SU-DHL-6 (cell line): ENCODE results near the gene MRGPRX2.

Experiments used
- H2AFZ ChIP-seq: fragments of 200-600 bp; sonication (generic); 2 replicates; pipeline ENCODE4 v1.6.1; 2014; ENCODE audit warnings: low read depth, mild to moderate bottlenecking, moderate library complexity, mixed read lengths, antibody characterized with exemption, low read length; ENCODE audit not compliant: severe bottlenecking
- H3F3A ChIP-seq: fragments of 200-600 bp; shearing (Covaris generic); 2 replicates; pipeline ENCODE4 v1.6.0; 2016; ENCODE audit warnings: antibody characterized with exemption, mild to moderate bottlenecking; ENCODE audit not compliant: insufficient read depth
- H3K27ac ChIP-seq: fragments of 200-600 bp; sonication (generic); 2 replicates; pipeline ENCODE4 v1.5.1; 2016; ENCODE audit warnings: low read depth, mild to moderate bottlenecking, low read length, moderate library complexity, mixed read lengths
- H3K27me3 ChIP-seq: fragments of 200-600 bp; sonication (generic), shearing (Covaris generic); 2 replicates; pipeline ENCODE4 v1.6.0; 2014; ENCODE audit warnings: mild to moderate bottlenecking, low read length
- H3K36me3 ChIP-seq: fragments of 200-600 bp; sonication (generic); 2 replicates; pipeline ENCODE4 v1.6.1; 2014; ENCODE audit warnings: mild to moderate bottlenecking, low read length, mixed read lengths
- H3K4me2 ChIP-seq: fragments of 300-600, 200-600 bp; shearing (Covaris generic), sonication (generic); 2 replicates; pipeline ENCODE4 v1.6.0; 2014; ENCODE audit warnings: low read length, low read depth, mild to moderate bottlenecking; ENCODE audit not compliant: poor library complexity, severe bottlenecking
- H3K4me3 ChIP-seq: fragments of 200-600 bp; sonication (generic); 2 replicates; pipeline ENCODE4 v1.5.1; 2014; ENCODE audit warnings: antibody characterized with exemption, low read length, mild to moderate bottlenecking, mixed read lengths; ENCODE audit not compliant: insufficient read depth, poor library complexity, severe bottlenecking
- H3K79me2 ChIP-seq: fragments of 200-600 bp; sonication (generic); 2 replicates; pipeline ENCODE4 v1.6.1; 2014; ENCODE audit warnings: mild to moderate bottlenecking, low read length, moderate library complexity; ENCODE audit not compliant: insufficient read depth
- H3K9ac ChIP-seq: fragments of 200-600 bp; sonication (generic); 2 replicates; pipeline ENCODE4 v1.7.0; 2014; ENCODE audit warnings: mild to moderate bottlenecking, low read length
- H3K9me2 ChIP-seq: fragments of 200-600 bp; sonication (generic); replicated peaks from 2 replicates; pipeline ENCODE4 v1.6.1; 2014; ENCODE audit warnings: low read length; ENCODE audit not compliant: insufficient read depth
- H3K9me3 ChIP-seq: fragments of 200-600 bp; sonication (generic); 2 replicates; pipeline ENCODE4 v1.6.1; 2014; ENCODE audit warnings: low read length, mixed read lengths; ENCODE audit not compliant: insufficient read depth
- H4K20me1 ChIP-seq: fragments of 200-600 bp; sonication (generic); 2 replicates; pipeline ENCODE4 v1.6.1; 2014; ENCODE audit warnings: low read depth, mild to moderate bottlenecking, antibody characterized with exemption, low read length, moderate library complexity, mixed read lengths
- CTCF ChIP-seq: fragments of 200-600 bp; sonication (generic); IDR thresholded peaks from one replicate; pipeline ENCODE4 v1.5.1; 2017; ENCODE audit warnings: antibody characterized with exemption, mild to moderate bottlenecking, low read length, moderate library complexity; ENCODE audit not compliant: insufficient read depth, poor library complexity, severe bottlenecking
- EZH2phosphoT487 ChIP-seq: fragments of 200-600 bp; sonication (generic), shearing (Covaris generic); conservative IDR thresholded peaks from 2 replicates; pipeline ENCODE4 v1.6.1; 2018; ENCODE audit warnings: mild to moderate bottlenecking, antibody characterized with exemption, low read length, moderate library complexity, mixed read lengths

The MRGPRX2 gene

GRCh38 chr11:19092342-19092741 lies 31.8 kb upstream of the MRGPRX2 start:
- H3F3A ChIP-seq, result no peaks in the 10 kb centered on the region
- H3K9me2 ChIP-seq, result no peaks in the 10 kb centered on the region
- H3K36me3 ChIP-seq, result no peaks in the 10 kb centered on the region
- no peaks in the 10 kb centered on the region for H4K20me1 ChIP-seq
- no peaks in the 10 kb centered on the region for H3K9me3 ChIP-seq
- H3K4me3 ChIP-seq, result no peak overlapping the region
- no peak overlapping the region for H3K4me2 ChIP-seq
- H3K79me2 ChIP-seq, result no peaks in the 10 kb centered on the region
- no peak overlapping the region for H3K27ac ChIP-seq
- no peak overlapping the region for H2AFZ ChIP-seq
- TF ChIP-seq EZH2phosphoT487, result no peak
- no peak for TF ChIP-seq CTCF
- no peak overlapping the region for H3K9ac ChIP-seq
- H3K27me3 ChIP-seq, result no peaks in the 10 kb centered on the region

- no peak overlapping the region for H3K9ac ChIP-seq
- no peaks in the 10 kb centered on the region for H3K27me3 ChIP-seq
- H3K79me2 ChIP-seq, result no peaks in the 10 kb centered on the region
- H3K9me2 ChIP-seq, result no peaks in the 10 kb centered on the region
- H3F3A ChIP-seq, result no peaks in the 10 kb centered on the region
- H2AFZ ChIP-seq, result no peak overlapping the region
- no peaks in the 10 kb centered on the region for H3K9me3 ChIP-seq
- H3K36me3 ChIP-seq, result no peaks in the 10 kb centered on the region
- no peak overlapping the region for H3K4me3 ChIP-seq
- H3K27ac ChIP-seq, result no peak overlapping the region
- H4K20me1 ChIP-seq, result no peaks in the 10 kb centered on the region
- H3K4me2 ChIP-seq, result no peak overlapping the region
- no peak for TF ChIP-seq CTCF
- no peak for TF ChIP-seq EZH2phosphoT487
These were observed 30.8 kb upstream of the MRGPRX2 start for GRCh38 chr11:19091366-19091765.

- Histone ChIP-seq H3K27ac (no peak overlapping the region), H3K4me2 (no peak overlapping the region), H3K9me3 (no peaks in the 10 kb centered on the region), H4K20me1 (no peaks in the 10 kb centered on the region), H3F3A (no peaks in the 10 kb centered on the region), H3K79me2 (no peaks in the 10 kb centered on the region), H3K36me3 (no peaks in the 10 kb centered on the region), H3K27me3 (no peaks in the 10 kb centered on the region), H2AFZ (no peak overlapping the region), H3K9ac (no peak overlapping the region), H3K9me2 (no peaks in the 10 kb centered on the region), H3K4me3 (no peak overlapping the region)
- no peak for TF ChIP-seq EZH2phosphoT487
- TF ChIP-seq CTCF, result no peak
These were observed 28.9 kb upstream of the MRGPRX2 start for GRCh38 chr11:19089421-19089820.
